HG03571 (cell line): ENCODE measurements around the gene CHST7.

Experiments
- ATAC-seq: cut with Tn5 transposase; IDR thresholded peaks from one replicate; pipeline ENCODE4 v1.9.1; 2021; ENCODE audit not compliant: unreplicated experiment

The CHST7 gene

GRCh38 chrX:46602468-46603102 lies 29.0 kb downstream of the CHST7 start:
- ATAC-seq: no peak

- no peak for ATAC-seq
Measured at GRCh38 chrX:46607916-46608315, 34.4 kb downstream of the CHST7 start.

GRCh38 chrX:46610070-46610658 lies 36.6 kb downstream of the CHST7 start:
- ATAC-seq: no peak

- ATAC-seq: no peak
Measured at GRCh38 chrX:46611658-46612362, 38.2 kb downstream of the CHST7 start.

- ATAC-seq: no peak
Measured at GRCh38 chrX:46617906-46618305, 44.3 kb downstream of the CHST7 start.

GRCh38 chrX:46618947-46619346 lies 45.4 kb downstream of the CHST7 start:
- no peak for ATAC-seq

- ATAC-seq: no peak
Measured at GRCh38 chrX:46620505-46620904, 46.9 kb downstream of the CHST7 start.

GRCh38 chrX:46621572-46621971 lies 48.0 kb downstream of the CHST7 start:
- ATAC-seq: no peak

- ATAC-seq: no peak
Measured at GRCh38 chrX:46624090-46624786, 50.7 kb downstream of the CHST7 start.

- ATAC-seq: no peak
Measured at GRCh38 chrX:46626566-46626965, 53.0 kb downstream of the CHST7 start.

- no peak for ATAC-seq
Measured at GRCh38 chrX:46627062-46627461, 53.5 kb downstream of the CHST7 start.

- no peak for ATAC-seq
Measured at GRCh38 chrX:46627711-46628419, 54.3 kb downstream of the CHST7 start.

GRCh38 chrX:46628460-46629371 lies 55.2 kb downstream of the CHST7 start:
- ATAC-seq: peak; percentile 88

GRCh38 chrX:46630141-46630540 lies 56.6 kb downstream of the CHST7 start:
- no peak for ATAC-seq

GRCh38 chrX:46634577-46634976 lies 61.0 kb downstream of the CHST7 start:
- no peak for ATAC-seq

- ATAC-seq: no peak
Measured at GRCh38 chrX:46635186-46635585, 61.6 kb downstream of the CHST7 start.

GRCh38 chrX:46636223-46636622 lies 62.7 kb downstream of the CHST7 start:
- ATAC-seq: no peak

- ATAC-seq: peak; percentile 54
Measured at GRCh38 chrX:46637938-46638337, 64.4 kb downstream of the CHST7 start.

GRCh38 chrX:46642145-46642544 lies 68.6 kb downstream of the CHST7 start:
- no peak for ATAC-seq

GRCh38 chrX:46643636-46644035 lies 70.1 kb downstream of the CHST7 start:
- ATAC-seq: no peak
